K562 (cell line): ENCODE results near the gene TRMT10A. TPM values are rescaled to one million over a fixed set of nuclear protein-coding genes. Genes with fewer than 3 reads are reported as not detected.

Experiments used
- ATAC-seq: fragments of 200-7000 bp; cut with Tn5 transposase; 3 replicates; pipeline ENCODE4 v1.9.1; 2020; ENCODE audit warnings: moderate library complexity
- BruUV-seq: library from RNA; stranded (reverse); fragments of 400-500 nt; replicated peaks from 2 replicates; lab custom pipeline; 2021; lab: Mats Ljungman, UMichigan
- CTCF ChIA-PET: fragments of 300-600 bp; formaldehyde crosslinking; extraction: SDS; loops from one replicate; lab custom pipeline; 2021; ENCODE audit warnings: low intra/inter-chr PET ratio; lab: Yijun Ruan, JAX
- POLR2A ChIA-PET: fragments of 300-600, 350-650 bp; sonication (Branson Sonifier 250); formaldehyde crosslinking; extraction: SDS; loops from one replicate; lab custom pipeline; 2021; ENCODE audit warnings: antibody characterized with exemption, inconsistent platforms; lab: Yijun Ruan, JAX
- DNase-seq, 4 experiments: peaks; one replicate each; pipeline versions ENCODE4 v3.0.0 to v3.0.0-alpha.2; 2011 to 2018; ENCODE audit warnings: low spot score in 3 of 4, mixed read lengths in 3 of 4; ENCODE audit errors: extremely low read depth in 1 of 4
- FAIRE-seq: peaks from 2 replicates; lab custom pipeline; 2011; peaks lifted over from hg19 to GRCh38; lab: Jason Lieb, UNC
- H2AFZ ChIP-seq: 2 replicates; pipeline ENCODE4 v1.6.0; 2011; ENCODE audit warnings: low read depth, low read length, control low read depth, inconsistent platforms
- H3K27ac ChIP-seq: fragments of 200-600 bp; 3 replicates; pipeline ENCODE4 v1.8.0; 2011; ENCODE audit warnings: low read depth, mild to moderate bottlenecking, control low read depth, inconsistent platforms, low read length, moderate library complexity, mixed read lengths; ENCODE audit errors: extremely low read depth
- H3K27me3 ChIP-seq, 2 experiments: fragments of 300-600 bp in 1 of 2; 2 replicates in 1 of 2; 3 replicates in 1 of 2; pipeline versions ENCODE4 v1.6.0 to v1.8.0; 2011; ENCODE audit warnings: inconsistent platforms in 2 of 2, low read length in 2 of 2, mild to moderate bottlenecking in 1 of 2, mixed read lengths in 1 of 2, moderate library complexity in 1 of 2; ENCODE audit not compliant: control insufficient read depth in 2 of 2, insufficient read depth in 2 of 2
- H3K36me3 ChIP-seq: fragments of 300-600 bp; 3 replicates; pipeline ENCODE4 v1.8.0; 2011; ENCODE audit warnings: mild to moderate bottlenecking, low read length, inconsistent platforms; ENCODE audit not compliant: control insufficient read depth, insufficient read depth
- H3K4me1 ChIP-seq, 2 experiments: fragments of 200-600 bp in 1 of 2; replicated peaks in 1 of 2; 2 replicates in 1 of 2; 3 replicates in 1 of 2; pipeline versions ENCODE4 v1.5.1 to v1.8.0; 2011; ENCODE audit warnings: inconsistent platforms in 2 of 2, low read length in 2 of 2, mild to moderate bottlenecking in 1 of 2, mixed read lengths in 1 of 2, moderate library complexity in 1 of 2; ENCODE audit not compliant: control insufficient read depth in 2 of 2, insufficient read depth in 2 of 2
- H3K4me2 ChIP-seq: 2 replicates; pipeline ENCODE4 v1.6.1; 2011; ENCODE audit warnings: low read length, control low read depth, inconsistent platforms, mixed read lengths; ENCODE audit not compliant: insufficient read depth
- H3K4me3 ChIP-seq: fragments of 200-600 bp; sonication (generic), shearing (Covaris generic); 2 replicates; pipeline ENCODE4 v1.5.1; 2016; ENCODE audit warnings: control low read depth, inconsistent platforms
- H3K79me2 ChIP-seq: fragments of 200-600 bp; 3 replicates; pipeline ENCODE4 v1.8.0; 2011; ENCODE audit warnings: low read length, inconsistent platforms; ENCODE audit not compliant: control insufficient read depth, insufficient read depth
- H3K9ac ChIP-seq, 2 experiments: 2 replicates each; pipeline versions ENCODE4 v1.6.0 to v1.6.1; 2011; ENCODE audit warnings: low read depth in 2 of 2, low read length in 2 of 2, control low read depth in 1 of 2, inconsistent platforms in 1 of 2, mild to moderate bottlenecking in 1 of 2, mixed read lengths in 1 of 2; ENCODE audit not compliant: insufficient read depth in 1 of 2
- H3K9me1 ChIP-seq: one replicate; pipeline ENCODE4 v1.6.0; 2011; ENCODE audit warnings: inconsistent platforms, mild to moderate bottlenecking, low read length, moderate library complexity; ENCODE audit not compliant: control insufficient read depth, insufficient read depth
- H3K9me3 ChIP-seq: replicated peaks from 2 replicates; pipeline ENCODE4 v1.5.1; 2011; ENCODE audit warnings: low read depth, low read length, inconsistent platforms; ENCODE audit not compliant: control insufficient read depth, insufficient read depth
- H4K20me1 ChIP-seq: replicated peaks from 2 replicates; pipeline ENCODE4 v1.6.1; 2011; ENCODE audit warnings: low read length, inconsistent platforms, mixed read lengths; ENCODE audit not compliant: control insufficient read depth, insufficient read depth
- RAD51 ChIP-seq: fragments of 450-650 bp; IDR thresholded peaks from 2 replicates; pipeline ENCODE4 v1.7.1; 2016; ENCODE audit warnings: low read depth, mild to moderate bottlenecking, borderline replicate concordance
- THRB ChIP-seq: fragments of 450-650 bp; formaldehyde crosslinking; conservative IDR thresholded peaks from 2 replicates; pipeline ENCODE4 v1.4.0; 2022; ENCODE audit warnings: mild to moderate bottlenecking, missing genetic modification characterization
- ZNF717 ChIP-seq: fragments of 250-450 bp; sonication (Bioruptor Pico); IDR thresholded peaks from 2 replicates; pipeline ENCODE4 v1.5.0; 2021
- WGBS: fragments of 100-300 bp; shearing (Covaris generic); methylation state at CpG from one replicate; pipeline ENCODE4 v1.1.6; 2016; ENCODE audit warnings: low coverage, mixed read lengths; ENCODE audit not compliant: insufficient coverage; ENCODE audit errors: missing lambda C conversion rate; 5-methylcytosine and 5-hydroxymethylcytosine counted together
- in situ Hi-C: fragments of 300-500 bp; cut with MboI; formaldehyde crosslinking; loops from 4 replicates; pipeline ENCODE4 v1.15.0; 2018; ENCODE audit warnings: inconsistent platforms, mixed read lengths
- intact Hi-C: fragments of 100-400 bp; cut with micrococcal nuclease; formaldehyde crosslinking; loops from 2 replicates; pipeline ENCODE4 v1.14.2; 2022
- polyA plus RNA-seq, 8 experiments: library from polyadenylated mRNA; depleted of rRNA in 4 of 8; stranded (reverse) in 5 of 8; unstranded in 3 of 8; fragments of >200 nt; fragmentation: Nextera tagmentation in 2 of 8; fragmentation: Illumina TruSeq in 1 of 8; extraction: Ambion mirVana in 2 of 8; extraction: Trizol in 1 of 8; gene quantifications; 2 replicates each; pipeline versions ENCODE4 v1.2.1 to v1.2.3, GENCODE V29; 2011 to 2014; ENCODE audit warnings: inconsistent platforms in 1 of 8, missing spikeins in 1 of 8
- total RNA-seq, 7 experiments: library from RNA; depleted of rRNA in 6 of 7; stranded (reverse); fragments of >200 nt in 6 of 7; fragmentation: Illumina TruSeq in 2 of 7; extraction: Trizol in 2 of 7; gene quantifications; 2 replicates each; pipeline versions ENCODE4 v1.2.1 to v1.2.3, GENCODE V29; 2011 to 2021; ENCODE audit warnings: low replicate concordance in 1 of 7
- TF ChIP-seq, protein P1 (sequence below): sonication (generic); formaldehyde crosslinking; IDR thresholded peaks from 2 replicates; pipeline ENCODE4 v1.5.0; 2020; ENCODE audit warnings: missing genetic modification reagents
- TF ChIP-seq, protein P2 (sequence below): fragments of 200-800 bp; sonication (Bioruptor generic); IDR thresholded peaks from 2 replicates; pipeline ENCODE4 v1.6.1; 2017; ENCODE audit warnings: missing genetic modification characterization, missing compliant biosample characterization

Gene TRMT10A
- total and polyA plus RNA-seq, 9 of the 15 experiments (the other 6 are each of a cell fraction or from before 2014, with no cell fraction given), result 6.5 to 16.1 (median 12.7) TPM

GRCh38 chr4:99608417-99608816, 44.6 kb upstream of the TRMT10A start:
- no peaks in the 10 kb centered on the region for H3K36me3 ChIP-seq
- H3K4me1 ChIP-seq, result no peaks in the 10 kb centered on the region
- no peaks in the 10 kb centered on the region for H3K79me2 ChIP-seq
- no peaks in the 10 kb centered on the region for H3K9me1 ChIP-seq
- DNase-seq, result peak in 1 of 4 experiments; percentile 3
- no peak overlapping the region for H3K9ac ChIP-seq
- H3K4me3 ChIP-seq, result no peak overlapping the region
- ATAC-seq, result peak; percentile 49; the same call in 1 of the 3 replicates
- 3% methylated on average over 5 of the region's 5 CpGs for WGBS
- intact Hi-C loops, result no loop called here
- TF ChIP-seq, protein P1, sequence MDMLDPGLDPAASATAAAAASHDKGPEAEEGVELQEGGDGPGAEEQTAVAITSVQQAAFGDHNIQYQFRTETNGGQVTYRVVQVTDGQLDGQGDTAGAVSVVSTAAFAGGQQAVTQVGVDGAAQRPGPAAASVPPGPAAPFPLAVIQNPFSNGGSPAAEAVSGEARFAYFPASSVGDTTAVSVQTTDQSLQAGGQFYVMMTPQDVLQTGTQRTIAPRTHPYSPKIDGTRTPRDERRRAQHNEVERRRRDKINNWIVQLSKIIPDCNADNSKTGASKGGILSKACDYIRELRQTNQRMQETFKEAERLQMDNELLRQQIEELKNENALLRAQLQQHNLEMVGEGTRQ (CRISPR knock-in tag), result peak; percentile 80
- TF ChIP-seq, protein P2, sequence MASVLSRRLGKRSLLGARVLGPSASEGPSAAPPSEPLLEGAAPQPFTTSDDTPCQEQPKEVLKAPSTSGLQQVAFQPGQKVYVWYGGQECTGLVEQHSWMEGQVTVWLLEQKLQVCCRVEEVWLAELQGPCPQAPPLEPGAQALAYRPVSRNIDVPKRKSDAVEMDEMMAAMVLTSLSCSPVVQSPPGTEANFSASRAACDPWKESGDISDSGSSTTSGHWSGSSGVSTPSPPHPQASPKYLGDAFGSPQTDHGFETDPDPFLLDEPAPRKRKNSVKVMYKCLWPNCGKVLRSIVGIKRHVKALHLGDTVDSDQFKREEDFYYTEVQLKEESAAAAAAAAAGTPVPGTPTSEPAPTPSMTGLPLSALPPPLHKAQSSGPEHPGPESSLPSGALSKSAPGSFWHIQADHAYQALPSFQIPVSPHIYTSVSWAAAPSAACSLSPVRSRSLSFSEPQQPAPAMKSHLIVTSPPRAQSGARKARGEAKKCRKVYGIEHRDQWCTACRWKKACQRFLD (CRISPR knock-in tag), result no peak
- peak; percentile 70 for TF ChIP-seq RAD51
- no peak for TF ChIP-seq ZNF717 (CRISPR knock-in tag)
- TF ChIP-seq THRB (CRISPR knock-in tag), result no peak
- H3K27me3 ChIP-seq, result no peaks in the 10 kb centered on the region; a peak in 1 of 5 replicates
- H3K27ac ChIP-seq, result no peak overlapping the region
- H2AFZ ChIP-seq, result peak overlapping the region; percentile 70
- H4K20me1 ChIP-seq, result no peaks in the 10 kb centered on the region
- in situ Hi-C loops, result no loop called here
- no peak for FAIRE-seq
- CTCF ChIA-PET, result no interaction called here
- no TSS peak for BruUV-seq
- H3K4me2 ChIP-seq, result 0 out of 2 replicates have a peak overlapping the region, but pooled peaks have one; percentile 24
- POLR2A ChIA-PET, result no interaction called here
- H3K9me3 ChIP-seq, result no peaks in the 10 kb centered on the region
